Upper lobe of left lung (tissue), 4 donors: ENCODE data around the gene CHCHD6.

Source experiments
- CTCF ChIP-seq, 6 experiments: fragments of 450-650 bp in 4 of 6; fragments of 200-600 bp in 2 of 6; sonication (generic) in 2 of 6; IDR thresholded peaks; one replicate each; pipeline ENCODE4 v1.5.1; 2016 to 2019; ENCODE audit warnings: antibody characterized with exemption in 6 of 6
- EP300 ChIP-seq, 4 donors: sonication (generic); formaldehyde crosslinking; IDR thresholded peaks; one replicate each; pipeline ENCODE4 v1.5.1; 2017; ENCODE audit warnings: antibody characterized with exemption in 4 of 4, control low read depth in 2 of 4
- POLR2A ChIP-seq, 4 donors: fragments of 450-650 bp; IDR thresholded peaks; one replicate each; pipeline ENCODE4 v1.5.1; 2016 to 2017; ENCODE audit warnings: antibody characterized with exemption in 4 of 4, mild to moderate bottlenecking in 2 of 4
- POLR2AphosphoS5 ChIP-seq, 2 donors: sonication (generic); formaldehyde crosslinking; IDR thresholded peaks; one replicate each; pipeline ENCODE4 v1.5.1; 2017; ENCODE audit warnings: antibody characterized with exemption in 2 of 2

GRCh38 chr3:126716057-126716456 lies 12.0 kb downstream of the CHCHD6 start:
- TF ChIP-seq CTCF (IDR thresholded peaks at IDR 0.05) (no peak), POLR2A (IDR thresholded peaks at IDR 0.05) (no peak), POLR2AphosphoS5 (IDR thresholded peaks at IDR 0.05) (no peak), EP300 (IDR thresholded peaks at IDR 0.05) (no peak)
